ENCODE measurements around the gene PLCZ1. TPM values are rescaled to one million over a fixed set of nuclear protein-coding genes. Genes with fewer than 3 reads are reported as not detected.

The PLCZ1 gene
- total RNA-seq, 3 donors from 2014 or later: not detected

DNA sequence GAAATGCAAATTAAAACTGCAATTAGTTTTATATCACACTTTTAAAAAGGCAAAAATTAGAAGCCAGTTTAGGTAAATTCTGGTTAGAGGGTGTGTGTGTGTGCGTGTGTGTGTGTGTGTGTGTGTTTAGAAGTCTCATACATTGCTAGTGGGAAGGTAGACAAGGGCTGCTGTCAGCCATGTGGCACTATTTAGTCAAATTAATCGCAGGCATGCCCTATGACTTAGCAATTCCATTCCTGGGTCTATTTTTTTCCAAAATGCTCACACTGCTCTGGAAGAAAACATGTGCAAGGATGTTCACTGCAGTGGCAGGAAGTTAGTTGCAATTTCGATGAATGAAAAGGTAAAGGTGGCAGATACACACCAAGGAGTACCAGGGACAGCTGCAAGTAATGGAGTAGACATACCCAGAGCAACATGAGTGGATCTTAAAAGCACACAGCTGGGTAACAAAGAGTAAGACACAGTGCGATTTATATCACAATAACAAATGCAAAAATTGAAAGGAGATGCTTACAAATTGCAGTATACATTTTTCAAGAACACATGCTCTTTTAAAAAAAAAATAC, 11.7 kb upstream of the PLCZ1 start:
- Histone ChIP-seq H3K9me3 (no peaks in the 10 kb centered on the region), H3K27ac (no peak overlapping the region), H3K4me1 (no peaks in the 10 kb centered on the region), H3K27me3 (no peaks in the 10 kb centered on the region), H3K36me3 (no peaks in the 10 kb centered on the region), H3K4me3 (no peak overlapping the region)
- DNase-seq (ENCODE audit: low spot score in 2 of 2): no peak
- intact Hi-C loops (cut with DNase I; ENCODE audit: low total_unique reads): no loop called here
- TF ChIP-seq, protein P1, sequence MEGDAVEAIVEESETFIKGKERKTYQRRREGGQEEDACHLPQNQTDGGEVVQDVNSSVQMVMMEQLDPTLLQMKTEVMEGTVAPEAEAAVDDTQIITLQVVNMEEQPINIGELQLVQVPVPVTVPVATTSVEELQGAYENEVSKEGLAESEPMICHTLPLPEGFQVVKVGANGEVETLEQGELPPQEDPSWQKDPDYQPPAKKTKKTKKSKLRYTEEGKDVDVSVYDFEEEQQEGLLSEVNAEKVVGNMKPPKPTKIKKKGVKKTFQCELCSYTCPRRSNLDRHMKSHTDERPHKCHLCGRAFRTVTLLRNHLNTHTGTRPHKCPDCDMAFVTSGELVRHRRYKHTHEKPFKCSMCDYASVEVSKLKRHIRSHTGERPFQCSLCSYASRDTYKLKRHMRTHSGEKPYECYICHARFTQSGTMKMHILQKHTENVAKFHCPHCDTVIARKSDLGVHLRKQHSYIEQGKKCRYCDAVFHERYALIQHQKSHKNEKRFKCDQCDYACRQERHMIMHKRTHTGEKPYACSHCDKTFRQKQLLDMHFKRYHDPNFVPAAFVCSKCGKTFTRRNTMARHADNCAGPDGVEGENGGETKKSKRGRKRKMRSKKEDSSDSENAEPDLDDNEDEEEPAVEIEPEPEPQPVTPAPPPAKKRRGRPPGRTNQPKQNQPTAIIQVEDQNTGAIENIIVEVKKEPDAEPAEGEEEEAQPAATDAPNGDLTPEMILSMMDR (IDR thresholded peaks at IDR 0.05): no peak
- TF ChIP-seq POLR2A (IDR thresholded peaks at IDR 0.05) (no peak), POLR2AphosphoS5 (IDR thresholded peaks at IDR 0.05) (no peak)

DNA sequence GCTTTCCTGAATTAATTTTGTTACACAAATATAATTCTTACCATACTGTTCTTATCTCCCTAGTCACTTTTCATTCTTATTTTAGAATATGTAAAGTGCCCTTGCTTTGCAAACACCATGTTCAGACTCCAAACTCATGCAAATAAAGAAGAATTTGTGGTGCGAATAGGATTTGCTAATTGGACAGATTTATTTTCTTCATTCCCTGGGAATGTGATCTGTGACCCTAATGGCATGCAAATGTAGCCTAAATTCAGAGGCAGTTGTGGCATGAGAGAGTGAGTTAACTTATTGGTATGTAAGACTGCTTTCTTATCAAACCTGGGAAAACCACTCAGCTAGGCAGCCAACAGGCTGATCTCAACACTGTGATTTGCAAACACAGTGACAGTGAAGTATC, 10.1 kb upstream of the PLCZ1 start:
- H3K4me3 ChIP-seq: no peak overlapping the region
- no peaks in the 10 kb centered on the region for H3K4me1 ChIP-seq
- H3K9me3 ChIP-seq: no peaks in the 10 kb centered on the region
- no peak for DNase-seq (ENCODE audit: low spot score in 2 of 2)
- H3K27ac ChIP-seq: no peak overlapping the region
- TF ChIP-seq POLR2A (IDR thresholded peaks at IDR 0.05): no peak
- TF ChIP-seq POLR2AphosphoS5 (IDR thresholded peaks at IDR 0.05): no peak
- TF ChIP-seq, protein P1 (IDR thresholded peaks at IDR 0.05): no peak
- intact Hi-C loops (cut with DNase I; ENCODE audit: low total_unique reads): no loop called here
- H3K27me3 ChIP-seq: no peaks in the 10 kb centered on the region
- H3K36me3 ChIP-seq: no peaks in the 10 kb centered on the region

DNA sequence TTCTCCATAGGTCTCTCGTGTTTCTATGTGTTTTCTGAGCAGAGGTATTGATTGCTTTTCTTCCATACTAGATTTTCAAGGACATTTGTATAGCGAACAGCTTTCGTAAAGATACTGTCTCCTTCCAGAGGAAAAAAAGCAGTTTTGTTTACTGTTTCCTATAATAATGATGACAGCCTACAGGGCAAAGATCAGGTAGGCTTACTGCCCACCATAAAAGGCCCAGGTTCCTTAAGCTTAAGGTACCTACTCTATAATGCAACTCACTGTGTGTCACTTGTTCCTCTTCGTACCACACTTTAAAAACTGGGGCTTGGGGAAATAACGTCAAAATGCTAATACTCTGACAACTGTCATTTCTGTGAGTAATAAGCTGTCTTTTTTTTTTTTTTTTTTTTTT, 6.7 kb downstream of the PLCZ1 start:
- no peak for DNase-seq (ENCODE audit: low spot score in 2 of 2)
- no peaks in the 10 kb centered on the region for H3K4me1 ChIP-seq
- no peak for TF ChIP-seq POLR2A (IDR thresholded peaks at IDR 0.05)
- no peak for TF ChIP-seq POLR2AphosphoS5 (IDR thresholded peaks at IDR 0.05)
- TF ChIP-seq, protein P1 (IDR thresholded peaks at IDR 0.05): no peak
- H3K4me3 ChIP-seq: no peak overlapping the region
- H3K36me3 ChIP-seq: no peaks in the 10 kb centered on the region
- peaks cover 6 to 14% of the 10 kb centered on the region in 2 donors for H3K9me3 ChIP-seq
- H3K27me3 ChIP-seq: no peaks in the 10 kb centered on the region
- intact Hi-C loops (cut with DNase I; ENCODE audit: low total_unique reads): loop anchor here (5.0 kb wide), 1 partner anchor 951 kb away; no protein-coding TSS in a partner anchor
- no peak overlapping the region for H3K27ac ChIP-seq

DNA sequence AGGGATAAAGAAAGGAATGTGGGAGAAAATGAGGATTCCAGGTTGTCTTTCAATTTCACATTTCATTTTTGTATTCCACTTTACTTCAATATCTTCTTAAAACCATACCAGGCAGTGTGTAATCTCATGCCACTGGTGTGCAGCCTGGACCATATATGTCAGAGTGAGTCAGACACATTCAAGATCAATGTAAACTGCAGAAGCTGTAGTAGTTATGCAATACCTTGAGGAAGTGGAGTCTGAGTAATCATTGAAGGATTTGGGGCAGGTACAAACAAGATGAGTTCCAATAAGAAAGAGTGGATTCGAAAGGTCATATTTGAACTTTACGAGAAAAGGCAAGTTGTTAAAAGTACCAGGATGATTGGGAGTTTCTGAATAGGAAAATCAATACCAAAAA, 14.1 kb downstream of the PLCZ1 start:
- H3K9me3 ChIP-seq: no peaks in the 10 kb centered on the region
- TF ChIP-seq POLR2AphosphoS5 (IDR thresholded peaks at IDR 0.05) (no peak), POLR2A (IDR thresholded peaks at IDR 0.05) (no peak)
- TF ChIP-seq, protein P1 (IDR thresholded peaks at IDR 0.05): no peak
- no peaks in the 10 kb centered on the region for H3K36me3 ChIP-seq
- no peak for DNase-seq (ENCODE audit: low spot score in 2 of 2)
- H3K27ac ChIP-seq: no peak overlapping the region
- no peaks in the 10 kb centered on the region for H3K4me1 ChIP-seq
- no peak overlapping the region for H3K4me3 ChIP-seq
- H3K27me3 ChIP-seq: no peaks in the 10 kb centered on the region
- intact Hi-C loops (cut with DNase I; ENCODE audit: low total_unique reads): no loop called here

DNA sequence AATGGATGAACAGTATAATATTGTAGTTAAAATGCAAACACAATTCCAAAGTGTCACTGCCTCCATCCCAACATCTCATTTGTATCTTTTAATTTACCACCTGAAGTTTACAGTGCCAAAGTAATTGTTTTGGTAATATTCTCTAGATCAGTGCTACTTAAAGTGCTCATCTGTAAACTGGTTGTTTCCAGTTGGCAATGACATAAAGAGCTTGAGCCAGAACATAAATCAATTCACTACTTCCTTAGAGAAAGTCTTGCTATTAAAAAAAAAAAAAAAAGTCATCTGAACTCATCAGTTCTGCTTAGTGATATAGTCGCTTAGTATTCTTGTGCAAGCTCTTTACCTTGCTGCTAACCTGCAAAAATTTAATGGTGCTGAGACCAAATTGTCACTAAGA, 16.4 kb downstream of the PLCZ1 start:
- DNase-seq (ENCODE audit: low spot score in 2 of 2): no peak
- H3K9me3 ChIP-seq: no peaks in the 10 kb centered on the region
- no peaks in the 10 kb centered on the region for H3K4me1 ChIP-seq
- no peak for TF ChIP-seq POLR2A (IDR thresholded peaks at IDR 0.05)
- TF ChIP-seq, protein P1 (IDR thresholded peaks at IDR 0.05): no peak
- TF ChIP-seq POLR2AphosphoS5 (IDR thresholded peaks at IDR 0.05): no peak
- H3K27ac ChIP-seq: no peak overlapping the region
- no peaks in the 10 kb centered on the region for H3K27me3 ChIP-seq
- intact Hi-C loops (cut with DNase I; ENCODE audit: low total_unique reads): no loop called here
- no peaks in the 10 kb centered on the region for H3K36me3 ChIP-seq
- H3K4me3 ChIP-seq: no peak overlapping the region

All from breast epithelium (tissue), 4 donors.